OCI-LY1 (cell line): ENCODE results near the gene KNCN.

Source experiments
- H2AFZ ChIP-seq: fragments of 200-600 bp; sonication (generic), shearing (Covaris generic); 2 replicates; pipeline ENCODE4 v1.6.0; 2014; ENCODE audit warnings: antibody characterized with exemption, mild to moderate bottlenecking, low read length
- H3F3A ChIP-seq: fragments of 200-600 bp; sonication (generic), shearing (Covaris generic); 2 replicates; pipeline ENCODE4 v1.6.0; 2014; ENCODE audit warnings: mild to moderate bottlenecking, antibody characterized with exemption, low read length, moderate library complexity; ENCODE audit not compliant: insufficient read depth
- H3K27ac ChIP-seq: fragments of 200-600 bp; sonication (generic); 2 replicates; pipeline ENCODE4 v1.5.1; 2014; ENCODE audit warnings: low read length, mixed run types, mild to moderate bottlenecking, low read depth; ENCODE audit not compliant: poor library complexity, severe bottlenecking
- H3K27me3 ChIP-seq: fragments of 200-600 bp; sonication (generic); 2 replicates; pipeline ENCODE4 v1.6.0; 2014; ENCODE audit warnings: antibody characterized with exemption, mild to moderate bottlenecking, low read length, moderate library complexity; ENCODE audit not compliant: insufficient read depth
- H3K36me3 ChIP-seq: fragments of 200-600 bp; sonication (generic); 2 replicates; pipeline ENCODE4 v1.6.1; 2014; ENCODE audit warnings: mild to moderate bottlenecking, antibody characterized with exemption, low read length, moderate library complexity, mixed read lengths; ENCODE audit not compliant: insufficient read depth
- H3K4me1 ChIP-seq: fragments of 200-600 bp; sonication (generic); 2 replicates; pipeline ENCODE4 v1.5.1; 2014; ENCODE audit warnings: mild to moderate bottlenecking, low read length, moderate library complexity; ENCODE audit not compliant: insufficient read depth, severe bottlenecking
- H3K4me2 ChIP-seq: fragments of 200-600 bp; sonication (generic), shearing (Covaris generic); 2 replicates; pipeline ENCODE4 v1.6.1; 2014; ENCODE audit warnings: low read length
- H3K4me3 ChIP-seq: fragments of 200-600 bp; sonication (generic); 2 replicates; pipeline ENCODE4 v1.5.1; 2014; ENCODE audit warnings: low read length, low read depth, mild to moderate bottlenecking, mixed read lengths; ENCODE audit not compliant: poor library complexity, severe bottlenecking
- H3K79me2 ChIP-seq: fragments of 200-600 bp; shearing (Covaris generic); 2 replicates; pipeline ENCODE4 v1.6.1; 2016; ENCODE audit warnings: mixed run types, low read length, mixed read lengths; ENCODE audit not compliant: insufficient read depth
- H3K9ac ChIP-seq: fragments of 200-600 bp; sonication (generic), shearing (Covaris generic); 2 replicates; pipeline ENCODE4 v1.6.1; 2014; ENCODE audit warnings: mild to moderate bottlenecking, low read length, mixed read lengths
- H3K9me2 ChIP-seq: fragments of 200-600 bp; sonication (generic), shearing (Covaris generic); 2 replicates; pipeline ENCODE4 v1.6.1; 2014; ENCODE audit warnings: low read depth, mild to moderate bottlenecking, low read length, mixed read lengths
- H3K9me3 ChIP-seq: fragments of 200-600 bp; shearing (Covaris generic); 2 replicates; pipeline ENCODE4 v1.6.1; 2014; ENCODE audit warnings: low read length, mixed read lengths
- H4K20me1 ChIP-seq: fragments of 200-600 bp; sonication (generic), shearing (Covaris generic); 2 replicates; pipeline ENCODE4 v1.6.0; 2016; ENCODE audit warnings: mild to moderate bottlenecking, low read length; ENCODE audit not compliant: insufficient read depth
- CTCF ChIP-seq: fragments of 200-600 bp; sonication (generic), shearing (Covaris generic); IDR thresholded peaks from 2 replicates; pipeline ENCODE4 v1.5.1; 2017; ENCODE audit warnings: mild to moderate bottlenecking, antibody characterized with exemption, low read length, moderate library complexity, mixed read lengths
- EZH2 ChIP-seq: fragments of 200-600 bp; sonication (generic), shearing (Covaris generic); IDR thresholded peaks from 2 replicates; pipeline ENCODE4 v1.8.0; 2017; ENCODE audit warnings: borderline replicate concordance, mixed run types, mild to moderate bottlenecking, antibody characterized with exemption, low read length, moderate library complexity, mixed read lengths

The KNCN gene

GRCh38 chr1:46556822-46557221 lies 5.4 kb upstream of the KNCN start:
- TF ChIP-seq EZH2 (no peak), CTCF (no peak)
- Histone ChIP-seq H3K9ac (no peak overlapping the region), H3K4me3 (no peak overlapping the region), H3K9me2 (no peaks in the 10 kb centered on the region), H2AFZ (no peak overlapping the region), H3K79me2 (no peaks in the 10 kb centered on the region), H3K36me3 (no peaks in the 10 kb centered on the region), H3F3A (no peaks in the 10 kb centered on the region), H3K9me3 (no peaks in the 10 kb centered on the region), H3K27me3 (no peaks in the 10 kb centered on the region), H3K4me2 (no peak overlapping the region), H3K27ac (no peak overlapping the region), H3K4me1 (no peaks in the 10 kb centered on the region), H4K20me1 (no peaks in the 10 kb centered on the region)

- no peaks in the 10 kb centered on the region for H3K27me3 ChIP-seq
- no peak for TF ChIP-seq CTCF
- no peaks in the 10 kb centered on the region for H3K4me1 ChIP-seq
- H4K20me1 ChIP-seq, result no peaks in the 10 kb centered on the region
- H3K9ac ChIP-seq, result no peak overlapping the region
- H3K79me2 ChIP-seq, result no peaks in the 10 kb centered on the region
- H3K4me2 ChIP-seq, result no peak overlapping the region
- no peaks in the 10 kb centered on the region for H3F3A ChIP-seq
- H2AFZ ChIP-seq, result no peak overlapping the region
- no peaks in the 10 kb centered on the region for H3K36me3 ChIP-seq
- H3K9me3 ChIP-seq, result no peaks in the 10 kb centered on the region
- no peak overlapping the region for H3K27ac ChIP-seq
- H3K9me2 ChIP-seq, result no peaks in the 10 kb centered on the region
- H3K4me3 ChIP-seq, result no peak overlapping the region
These were observed 4.6 kb upstream of the KNCN start for GRCh38 chr1:46555826-46556619.

GRCh38 chr1:46554597-46555381 lies 3.3 kb upstream of the KNCN start:
- H3K27ac ChIP-seq, result no peak overlapping the region
- H3K36me3 ChIP-seq, result no peaks in the 10 kb centered on the region
- H3K9me2 ChIP-seq, result no peaks in the 10 kb centered on the region
- H3K27me3 ChIP-seq, result no peaks in the 10 kb centered on the region
- H2AFZ ChIP-seq, result no peak overlapping the region
- no peak overlapping the region for H3K9ac ChIP-seq
- TF ChIP-seq CTCF (no peak), EZH2 (no peak)
- no peaks in the 10 kb centered on the region for H3K9me3 ChIP-seq
- no peaks in the 10 kb centered on the region for H3F3A ChIP-seq
- H3K4me2 ChIP-seq, result no peak overlapping the region
- no peaks in the 10 kb centered on the region for H3K4me1 ChIP-seq
- no peaks in the 10 kb centered on the region for H4K20me1 ChIP-seq
- no peaks in the 10 kb centered on the region for H3K79me2 ChIP-seq
- H3K4me3 ChIP-seq, result no peak overlapping the region
